GM18508 (cell line): Measurements from ENCODE around the gene HNRNPA2B1.

Experiments used
- ATAC-seq: cut with Tn5 transposase; IDR thresholded peaks from one replicate; pipeline ENCODE4 v1.9.1; 2021; ENCODE audit warnings: moderate number of reproducible peaks; ENCODE audit not compliant: insufficient read depth, unreplicated experiment

Gene HNRNPA2B1

DNA sequence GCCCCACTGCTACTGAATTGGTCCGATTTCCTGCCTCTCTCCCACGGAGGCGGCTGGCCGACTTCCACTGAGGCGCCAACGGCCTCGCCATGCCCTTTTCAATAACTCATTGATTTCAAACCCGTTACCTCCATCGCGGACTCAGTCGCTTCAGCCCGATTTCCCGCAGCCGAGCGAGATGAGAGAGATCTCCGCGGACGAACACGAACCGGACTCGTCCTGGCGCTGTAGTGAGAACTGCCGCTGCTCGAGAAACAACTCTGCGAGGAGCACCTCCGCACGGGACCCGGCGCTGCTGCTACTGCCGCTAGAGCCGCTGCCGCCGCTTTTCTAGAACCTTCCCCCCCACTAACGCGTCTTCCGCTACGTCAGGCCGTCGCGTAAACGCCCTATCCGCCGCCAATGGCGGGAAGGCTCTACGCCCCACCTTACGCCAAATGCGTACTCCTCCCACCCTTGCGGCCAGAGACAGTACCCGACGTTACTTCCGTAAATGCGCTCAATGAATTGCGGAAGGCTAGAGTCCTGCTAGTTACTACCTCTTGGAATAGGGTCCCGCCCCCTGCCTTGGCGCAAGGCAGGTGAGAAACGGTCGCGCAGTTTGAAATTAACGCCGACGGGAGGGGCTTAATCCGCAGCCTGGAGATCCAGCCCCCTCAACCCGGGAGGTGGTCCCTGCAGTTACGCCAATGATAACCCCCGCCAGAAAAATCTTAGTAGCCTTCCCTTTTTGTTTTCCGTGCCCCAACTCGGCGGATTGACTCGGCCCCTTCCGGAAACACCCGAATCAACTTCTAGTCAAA lies at the start of gene HNRNPA2B1:
HNRNPA2B1 (minus strand) TSS at position 303 of the 803 bp plus-strand sequence; CDS start at position 134, 169 bp downstream.
- peak; percentile 49 for ATAC-seq

DNA sequence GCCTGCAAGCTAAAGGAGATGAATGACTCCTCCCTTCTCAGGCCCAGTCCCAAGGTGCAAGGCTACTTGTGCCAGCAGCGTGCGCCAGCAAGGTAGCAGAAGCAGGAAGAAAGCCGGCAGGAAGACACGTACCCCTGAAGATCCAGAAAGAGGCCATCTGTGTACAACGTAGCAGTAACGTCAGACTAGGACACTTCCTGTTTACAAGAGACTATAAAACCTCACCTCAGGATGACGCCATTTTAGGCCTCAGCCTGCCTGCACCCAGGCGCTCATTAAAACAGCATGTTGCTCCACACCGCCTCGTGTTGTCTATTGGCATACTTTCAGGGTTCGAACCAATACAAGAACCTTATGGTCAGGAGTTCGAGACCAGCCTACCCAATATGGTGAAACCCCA lies 49.7 kb upstream of the HNRNPA2B1 start:
- ATAC-seq = no peak

DNA sequence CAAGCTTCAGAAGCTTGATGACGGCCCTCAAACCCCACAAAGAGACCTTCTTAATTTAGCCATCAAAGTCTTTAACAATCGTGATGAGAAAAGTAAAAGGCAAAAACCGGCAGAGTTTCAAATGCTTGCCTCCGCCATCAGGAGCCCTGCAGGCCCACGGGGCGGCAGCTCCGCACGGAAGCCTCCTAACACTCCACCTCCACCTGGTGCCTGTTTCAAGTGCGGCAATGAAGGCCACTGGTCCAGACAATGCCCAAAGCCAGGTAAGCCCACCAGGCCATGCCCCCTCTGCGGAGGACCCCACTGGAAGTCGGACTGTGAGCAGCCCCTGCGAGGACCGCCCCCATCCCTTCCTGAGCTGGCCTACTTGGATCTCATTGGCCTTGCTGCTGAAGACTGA lies 44.6 kb upstream of the HNRNPA2B1 start:
- no peak for ATAC-seq

DNA sequence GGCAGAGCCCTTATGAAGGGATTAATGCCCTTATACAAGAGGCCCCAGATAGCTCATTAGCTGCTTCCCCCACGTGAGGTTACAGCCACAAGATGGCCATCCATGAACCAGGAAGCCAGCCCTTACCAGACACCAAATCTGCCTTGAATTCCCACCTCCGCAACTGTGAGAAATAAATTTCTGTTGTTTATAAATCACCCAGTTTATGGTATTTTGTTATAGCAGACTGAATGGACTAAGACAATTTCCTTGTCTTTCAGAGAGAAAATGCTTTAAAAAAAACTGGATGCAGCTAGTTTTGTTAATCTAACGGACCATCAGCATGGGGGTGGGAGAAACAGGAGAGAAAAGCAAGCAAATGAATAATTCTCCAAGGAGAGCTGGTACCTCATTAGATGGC lies 37.5 kb upstream of the HNRNPA2B1 start:
- ATAC-seq = no peak

DNA sequence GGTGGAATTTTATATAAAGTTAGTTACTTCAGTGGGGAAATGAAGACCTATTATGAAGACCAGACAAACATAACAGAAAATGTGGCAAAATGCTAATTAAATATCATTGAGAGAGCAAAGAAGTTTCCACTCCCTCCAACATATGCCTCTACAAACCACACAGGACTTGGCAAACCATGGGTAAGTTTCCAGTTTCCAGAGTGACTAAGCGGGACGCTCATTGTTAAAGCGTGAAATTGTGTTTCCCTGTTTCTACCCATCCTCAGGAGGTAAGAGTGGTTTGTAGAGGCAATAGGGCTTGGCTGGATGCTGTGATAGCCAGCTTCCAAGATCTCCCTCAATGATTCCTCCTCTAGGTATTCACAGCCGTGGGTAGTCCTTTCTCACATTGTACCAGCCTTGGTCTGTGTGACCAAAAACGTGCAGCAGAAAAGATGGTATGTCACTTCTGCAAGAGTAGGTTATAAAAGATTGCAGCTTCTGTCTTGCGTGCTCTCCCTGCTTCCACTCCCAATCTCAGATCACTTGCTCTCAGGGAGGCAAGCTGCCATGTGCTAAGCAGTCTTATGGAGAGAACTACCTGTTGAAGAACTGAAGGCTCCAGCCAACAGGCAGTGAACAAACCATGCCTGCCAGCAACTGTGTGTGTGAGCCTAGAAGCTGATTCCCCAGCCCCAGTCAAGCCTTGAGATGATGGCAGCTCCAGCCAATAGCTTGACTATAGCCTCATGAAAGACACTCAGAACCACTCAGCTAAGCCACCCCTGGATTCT lies 36.7 kb upstream of the HNRNPA2B1 start:
- ATAC-seq = no peak

DNA sequence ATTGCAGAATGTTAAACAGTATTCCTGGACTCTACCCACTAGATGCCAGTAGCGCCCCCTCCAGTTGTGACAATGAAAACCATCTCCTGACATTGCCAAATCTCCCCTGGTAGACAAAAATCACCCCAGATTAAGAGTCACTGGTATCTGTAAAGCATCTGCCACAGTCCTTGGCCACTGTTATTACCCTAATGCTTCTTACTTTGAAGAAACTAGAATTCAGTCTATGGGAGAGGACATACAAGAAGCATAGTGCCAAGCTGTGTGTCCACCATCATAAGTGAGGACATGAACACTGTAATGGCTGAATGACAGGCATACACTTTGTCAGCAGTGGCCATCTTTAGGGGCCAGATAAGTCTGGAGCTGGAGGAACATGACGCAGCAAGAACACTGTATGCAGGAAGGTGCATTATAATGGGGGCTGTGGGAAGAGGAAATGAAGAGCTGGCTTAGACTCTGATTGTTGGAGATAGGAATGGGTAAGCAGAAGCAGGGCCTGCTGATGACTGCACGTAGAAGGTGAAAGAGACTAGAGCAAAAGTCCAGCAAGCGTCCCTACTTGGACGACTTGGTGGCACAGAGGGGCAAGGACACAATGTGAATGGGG lies 33.5 kb upstream of the HNRNPA2B1 start:
- no peak for ATAC-seq

DNA sequence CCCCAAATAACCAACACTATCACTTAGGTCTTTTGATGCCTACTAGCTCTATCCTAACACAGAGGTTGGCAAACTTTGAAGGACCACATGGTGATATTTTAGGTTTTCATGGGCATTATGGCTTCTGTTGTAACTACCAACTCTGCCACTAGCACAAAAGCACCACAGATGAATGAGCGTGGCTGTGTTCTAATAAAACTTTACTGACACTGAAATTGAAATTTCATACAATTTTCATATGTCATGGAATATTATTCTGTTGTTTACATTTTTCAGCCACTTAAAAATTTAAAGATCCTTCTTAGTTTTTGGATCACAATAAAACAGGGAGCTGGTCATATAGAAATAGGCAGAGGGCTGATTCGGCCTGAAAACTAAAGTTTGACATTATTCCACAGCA lies 27.4 kb upstream of the HNRNPA2B1 start:
- ATAC-seq = no peak

DNA sequence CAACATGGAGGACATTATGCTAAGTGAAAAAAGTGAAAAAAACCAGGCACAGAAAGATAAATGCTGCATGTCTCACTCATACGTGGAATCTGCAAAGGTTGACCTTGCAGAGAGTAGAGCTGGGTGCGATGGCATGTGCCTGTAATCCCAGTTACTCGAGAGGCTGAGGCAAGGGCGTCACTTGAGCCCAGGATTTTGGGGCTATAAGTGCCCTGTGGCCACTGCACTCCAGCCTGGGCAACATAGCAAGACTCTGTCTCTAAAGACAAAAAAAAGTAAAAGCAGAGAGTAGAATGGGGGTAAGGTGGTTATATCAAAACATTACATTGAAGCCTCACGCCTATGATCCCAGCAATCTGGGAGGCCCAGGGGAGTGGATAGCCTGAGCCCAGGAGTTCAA lies 23.8 kb upstream of the HNRNPA2B1 start:
- ATAC-seq = no peak

DNA sequence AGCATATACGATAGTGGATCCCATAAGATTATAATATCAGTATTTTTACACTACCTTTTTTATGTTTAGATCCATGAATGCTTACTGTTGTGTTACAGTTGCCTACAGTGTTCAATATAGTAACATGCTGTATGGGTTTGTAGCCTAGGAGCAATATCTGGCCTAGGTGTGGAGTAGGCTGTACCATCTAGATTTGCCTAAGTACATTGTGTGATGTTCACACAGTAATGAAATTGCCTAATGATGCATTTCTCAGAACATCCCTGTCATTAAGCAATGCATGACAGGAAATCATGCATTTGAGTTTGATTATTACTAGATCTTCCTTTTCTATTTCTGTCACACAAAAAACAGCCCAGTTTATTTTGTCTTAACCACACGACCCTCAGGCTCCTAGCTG lies 15.5 kb upstream of the HNRNPA2B1 start:
- no peak for ATAC-seq

DNA sequence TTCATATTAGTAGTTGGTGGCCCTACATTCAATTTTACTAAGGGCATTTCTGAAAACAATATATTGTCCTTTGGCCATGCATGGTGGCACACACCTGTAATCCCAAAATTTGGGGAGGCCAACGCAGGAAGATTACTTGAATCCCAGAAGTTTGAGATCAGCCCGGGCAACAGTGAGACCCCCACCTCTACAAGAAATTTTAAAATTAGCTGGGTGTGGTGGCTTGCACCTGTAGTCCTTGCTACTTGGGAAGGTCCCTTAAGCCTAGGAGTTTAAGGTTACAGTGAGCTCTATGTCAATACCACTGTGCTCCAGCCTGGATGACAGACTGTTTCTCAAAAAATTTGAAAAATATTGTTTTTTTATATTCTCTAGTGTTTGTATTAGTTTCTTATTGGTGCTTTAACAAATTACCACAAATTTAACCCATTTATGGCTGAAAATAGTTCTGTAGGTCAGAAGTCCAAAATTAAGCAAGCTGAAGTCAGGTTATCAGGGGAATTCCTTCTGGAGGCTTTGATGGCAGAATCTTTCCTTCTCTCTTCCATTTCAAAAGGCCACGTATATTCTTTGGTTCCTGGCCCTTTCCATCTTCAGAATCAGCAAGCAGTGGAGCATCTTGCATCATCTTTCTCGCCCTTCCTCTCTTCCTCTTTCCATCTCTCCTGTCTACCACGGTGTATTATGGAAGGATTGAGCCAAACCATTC lies 13.4 kb upstream of the HNRNPA2B1 start:
- ATAC-seq = no peak

DNA sequence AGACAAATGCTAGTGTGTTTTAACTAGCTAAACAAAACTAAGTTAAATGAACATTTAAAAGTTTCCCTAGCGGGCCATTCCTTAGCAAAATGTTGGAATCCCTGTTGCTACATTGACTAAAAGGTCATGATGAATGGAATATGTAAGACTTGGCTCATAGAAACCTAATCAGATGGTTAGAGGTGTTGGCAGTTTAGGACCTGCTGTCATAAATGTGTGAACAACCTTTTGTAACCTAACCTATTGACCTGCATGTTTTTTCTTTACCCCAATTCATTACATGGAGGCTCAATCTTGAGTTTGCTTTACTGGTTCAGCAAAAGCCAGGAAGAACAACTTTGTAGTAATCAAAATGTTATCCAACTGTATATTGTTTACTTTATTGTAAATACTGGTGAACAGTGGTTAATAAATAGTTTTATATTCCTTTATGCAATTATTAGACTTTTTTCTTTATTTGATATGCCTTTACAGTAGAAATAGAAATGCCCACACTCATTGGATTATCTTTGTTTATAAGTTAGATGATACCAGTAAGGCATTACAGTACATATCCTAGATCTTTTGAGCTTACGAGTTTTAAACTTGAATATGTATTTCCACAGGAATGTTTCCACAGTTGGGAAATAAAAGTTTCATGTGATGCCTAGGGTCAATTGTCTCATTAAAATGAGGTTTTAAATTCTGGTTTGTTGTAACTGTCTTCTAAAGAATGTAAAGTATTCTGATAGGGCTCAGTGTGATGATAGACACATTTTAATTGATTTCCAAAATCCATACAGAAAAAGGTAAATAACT lies 12.6 kb upstream of the HNRNPA2B1 start:
- no peak for ATAC-seq

DNA sequence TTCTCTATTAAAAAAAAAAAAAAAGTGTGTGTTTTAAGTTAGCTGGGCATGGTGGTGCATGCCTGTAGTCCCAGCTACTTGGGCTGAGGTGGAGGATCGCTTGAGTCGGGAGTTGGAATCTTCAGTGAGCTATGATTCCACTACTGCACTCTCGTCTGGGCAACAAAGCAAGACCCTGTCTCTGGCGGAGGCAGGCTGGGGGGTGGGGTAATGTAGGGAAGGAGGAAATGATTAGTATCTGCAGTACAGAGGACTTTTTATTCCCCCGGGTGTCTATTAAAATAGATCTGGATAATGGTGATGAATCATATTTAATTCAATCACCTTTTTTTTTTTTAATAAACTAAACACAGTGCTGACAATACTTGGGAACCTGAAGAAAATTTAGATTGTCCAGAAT lies 7.5 kb upstream of the HNRNPA2B1 start:
- ATAC-seq = no peak

DNA sequence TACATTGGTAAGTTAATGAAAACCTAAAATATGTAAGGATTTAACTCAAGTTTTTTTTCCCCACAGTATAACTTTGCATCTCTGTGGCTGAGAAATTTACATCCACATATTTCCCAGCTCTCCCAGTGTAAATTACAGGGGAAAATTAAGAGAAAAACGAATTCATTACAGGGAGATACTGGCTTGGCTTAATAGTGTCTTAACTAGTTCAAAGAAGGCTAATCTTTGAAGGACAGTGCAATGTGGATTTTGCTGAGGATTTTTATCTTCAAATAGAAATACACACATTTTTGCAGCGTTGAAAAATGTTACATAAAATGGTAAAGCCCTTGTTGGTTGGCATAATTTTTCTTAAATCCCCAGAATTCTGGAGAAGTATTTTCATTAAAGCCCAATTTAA lies 2.5 kb upstream of the HNRNPA2B1 start:
- no peak for ATAC-seq

DNA sequence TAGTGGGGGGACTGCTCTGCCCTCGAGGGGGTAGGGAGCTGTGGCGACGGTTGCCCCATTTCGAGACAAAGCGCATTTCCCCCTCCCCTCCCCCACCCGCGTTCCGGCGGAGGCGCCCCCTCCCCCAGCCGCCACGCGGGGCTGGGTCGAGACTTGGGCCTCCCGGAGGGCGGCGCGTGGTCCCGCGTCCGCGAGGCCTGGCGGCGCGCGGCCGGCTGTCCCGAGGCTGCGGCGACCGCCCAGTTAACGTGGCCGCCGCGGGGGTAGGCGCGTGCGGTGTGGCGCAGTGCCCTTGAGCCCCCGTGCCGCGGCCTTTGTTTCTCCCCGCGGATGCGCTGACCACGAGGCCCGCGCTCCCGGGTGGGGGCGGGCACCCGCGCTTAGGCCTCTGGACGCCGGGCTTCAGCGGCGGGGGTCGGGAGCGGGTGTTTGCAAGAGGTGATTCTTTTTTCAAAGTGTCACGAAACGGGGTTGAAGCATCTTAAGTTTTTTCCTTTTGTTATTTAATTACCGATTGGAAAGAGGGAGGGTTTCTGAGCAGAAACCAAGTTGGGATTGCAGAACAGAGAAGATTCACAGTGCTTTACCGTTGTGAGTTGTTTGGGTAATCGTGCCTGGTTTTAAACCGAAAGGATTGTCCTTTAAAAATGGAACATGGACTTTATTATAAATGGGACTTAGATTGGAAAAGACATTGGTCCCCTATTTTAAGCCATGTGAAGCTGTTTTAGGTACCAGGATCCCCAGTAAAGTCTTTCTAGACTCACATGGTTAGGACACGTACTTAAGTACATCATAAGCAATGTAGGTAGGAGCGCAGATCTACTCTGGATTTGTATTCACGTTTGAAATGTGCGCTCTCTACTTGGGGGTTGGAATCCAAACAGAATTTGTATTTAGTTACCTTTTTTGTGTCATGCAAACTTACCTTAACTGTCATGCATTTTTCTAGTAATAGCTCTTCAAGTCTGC lies 1.8 kb upstream of the HNRNPA2B1 start:
- ATAC-seq = no peak

DNA sequence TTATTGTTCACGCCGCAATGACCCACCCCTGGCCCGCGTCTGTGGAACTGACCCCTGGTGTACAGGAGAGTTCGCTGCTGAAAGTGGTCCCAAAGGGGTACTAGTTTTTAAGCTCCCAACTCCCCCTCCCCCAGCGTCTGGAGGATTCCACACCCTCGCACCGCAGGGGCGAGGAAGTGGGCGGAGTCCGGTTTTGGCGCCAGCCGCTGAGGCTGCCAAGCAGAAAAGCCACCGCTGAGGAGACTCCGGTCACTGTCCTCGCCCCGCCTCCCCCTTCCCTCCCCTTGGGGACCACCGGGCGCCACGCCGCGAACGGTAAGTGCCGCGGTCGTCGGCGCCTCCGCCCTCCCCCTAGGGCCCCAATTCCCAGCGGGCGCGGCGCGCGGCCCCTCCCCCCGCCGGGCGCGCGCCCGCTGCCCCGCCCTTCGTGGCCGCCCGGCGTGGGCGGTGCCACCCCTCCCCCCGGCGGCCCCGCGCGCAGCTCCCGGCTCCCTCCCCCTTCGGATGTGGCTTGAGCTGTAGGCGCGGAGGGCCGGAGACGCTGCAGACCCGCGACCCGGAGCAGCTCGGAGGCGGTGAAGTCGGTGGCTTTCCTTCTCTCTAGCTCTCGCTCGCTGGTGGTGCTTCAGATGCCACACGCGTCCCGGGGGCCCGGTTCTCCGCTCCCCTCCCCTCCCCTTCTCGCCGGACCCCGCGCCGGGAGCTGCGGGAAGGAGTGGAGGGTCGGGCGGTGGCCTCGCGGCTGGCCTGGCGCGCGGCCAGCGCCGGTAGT lies 887 bp upstream of the HNRNPA2B1 start, which contains the start of gene CBX3:
CBX3 (plus strand) TSS at position 499 of the 772 bp plus-strand sequence. CDS start 1,254 bp downstream, outside the sequence.
- peak; percentile 26 for ATAC-seq

DNA sequence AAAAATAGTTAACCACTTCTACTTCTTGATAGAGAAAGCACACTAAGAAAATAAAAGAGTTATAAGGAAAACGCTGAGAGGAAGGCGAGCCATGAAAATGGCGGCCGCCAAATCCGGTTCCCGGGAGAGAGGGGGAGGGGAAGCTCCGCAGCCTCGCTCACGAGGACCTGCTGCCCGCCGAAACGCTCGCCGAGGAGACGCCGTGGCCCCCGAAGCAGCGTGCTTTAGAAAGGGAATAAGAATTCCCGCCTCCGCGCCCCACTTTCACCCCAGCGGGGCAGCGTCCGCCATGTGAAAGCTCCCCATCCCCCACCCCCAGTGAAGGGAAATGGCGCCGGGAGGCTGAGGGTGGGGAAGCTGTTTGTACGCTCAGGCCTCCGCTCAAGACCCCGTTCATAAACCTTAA lies 505 bp downstream of the HNRNPA2B1 start:
- ATAC-seq = peak; percentile 1

DNA sequence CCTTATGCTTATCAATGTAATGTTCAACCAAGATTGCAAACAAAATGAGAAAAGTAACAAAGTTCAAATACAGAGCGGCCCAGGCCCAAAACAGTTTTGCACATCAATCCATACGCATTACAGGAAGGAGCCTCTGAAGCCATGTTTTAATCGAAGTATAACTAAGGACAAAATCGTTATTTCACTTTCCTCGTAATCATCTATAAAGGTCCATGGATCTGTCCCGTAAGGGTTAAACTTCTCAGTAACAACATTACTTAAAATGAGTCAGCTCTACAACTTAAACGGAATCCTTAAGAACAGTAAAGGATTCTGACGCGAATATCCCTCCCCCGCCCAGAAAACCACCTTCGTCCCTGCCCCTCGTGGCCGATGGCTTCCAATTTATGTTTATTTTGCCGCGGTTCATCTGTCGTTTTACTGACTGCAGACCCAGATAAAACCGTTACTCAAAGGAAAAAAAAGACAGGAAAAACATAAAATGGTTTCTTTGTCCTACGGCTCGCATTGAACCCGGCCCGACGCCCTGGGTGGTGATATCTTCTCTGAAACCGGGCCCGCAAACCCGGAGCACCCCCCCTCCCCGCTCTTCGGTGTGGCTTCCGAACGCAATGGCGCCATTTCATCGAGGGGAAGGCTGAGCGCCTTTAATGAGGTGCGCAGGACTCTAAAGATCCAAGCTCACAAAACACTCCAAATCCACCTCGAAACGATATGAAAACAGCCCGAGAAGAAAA lies 1.1 kb downstream of the HNRNPA2B1 start:
- no peak for ATAC-seq
